HepG2 (cell line): ENCODE results near the gene ZNF213. TPM values are rescaled to one million over a fixed set of nuclear protein-coding genes. Genes with fewer than 3 reads are reported as not detected.

Experiments used
- CREM ChIP-seq, 2 experiments: sonication (generic) in 1 of 2; formaldehyde crosslinking in 1 of 2; IDR thresholded peaks; 2 replicates each; pipeline versions ENCODE4 v1.4.0 to v1.6.1; 2016 to 2020; ENCODE audit warnings: antibody characterized with exemption in 1 of 2, mild to moderate bottlenecking in 1 of 2, missing genetic modification reagents in 1 of 2
- IKZF5 ChIP-seq: IDR thresholded peaks from 2 replicates; pipeline ENCODE4 v1.6.1; 2018; ENCODE audit warnings: missing genetic modification reagents, mild to moderate bottlenecking, missing compliant biosample characterization
- MLX ChIP-seq: IDR thresholded peaks from 2 replicates; pipeline ENCODE4 v1.6.1; 2016
- PRDM15 ChIP-seq: sonication (generic); formaldehyde crosslinking; IDR thresholded peaks from 2 replicates; pipeline ENCODE4 v1.4.0; 2020; ENCODE audit warnings: missing genetic modification reagents
- RBM22 ChIP-seq: fragments of 200-400 bp; formaldehyde crosslinking; optimal IDR thresholded peaks from 2 replicates; pipeline ENCODE3; 2017; ENCODE audit warnings: mild to moderate bottlenecking, low read length, moderate library complexity
- RXRB ChIP-seq: IDR thresholded peaks from 2 replicates; pipeline ENCODE4 v1.6.1; 2016; ENCODE audit warnings: borderline replicate concordance, missing genetic modification reagents, missing compliant biosample characterization
- ZEB1 ChIP-seq: IDR thresholded peaks from 2 replicates; pipeline ENCODE4 v1.6.1; 2012; ENCODE audit warnings: mild to moderate bottlenecking, low read depth, inconsistent platforms; ENCODE audit not compliant: insufficient replicate concordance
- ZFYVE20 ChIP-seq: sonication (generic); formaldehyde crosslinking; IDR thresholded peaks from 2 replicates; pipeline ENCODE4 v1.8.0; 2023; ENCODE audit warnings: low read depth, mild to moderate bottlenecking, moderate library complexity, missing genetic modification reagents, borderline replicate concordance
- ZMYM4 ChIP-seq: sonication (generic); formaldehyde crosslinking; IDR thresholded peaks from 2 replicates; pipeline ENCODE4 v1.8.1; 2023; ENCODE audit warnings: mild to moderate bottlenecking, missing genetic modification reagents
- ZNF143 ChIP-seq: sonication (generic); formaldehyde crosslinking; IDR thresholded peaks from 2 replicates; pipeline ENCODE4 v1.4.0; 2020; ENCODE audit warnings: missing genetic modification reagents
- ZNF232 ChIP-seq: sonication (generic); formaldehyde crosslinking; IDR thresholded peaks from 2 replicates; pipeline ENCODE4 v1.4.0; 2020; ENCODE audit warnings: missing genetic modification reagents, borderline replicate concordance
- ZNF513 ChIP-seq: sonication (generic); formaldehyde crosslinking; conservative IDR thresholded peaks from 2 replicates; pipeline ENCODE4 v1.5.0; 2020; ENCODE audit warnings: missing genetic modification reagents
- ZNF7 ChIP-seq: IDR thresholded peaks from 2 replicates; pipeline ENCODE4 v1.6.1; 2016; ENCODE audit warnings: missing biosample characterization, missing genetic modification reagents
- ZNF770 ChIP-seq: sonication (generic); formaldehyde crosslinking; IDR thresholded peaks from 2 replicates; pipeline ENCODE4 v1.5.0; 2020; ENCODE audit warnings: mild to moderate bottlenecking, missing genetic modification reagents
- polyA plus RNA-seq, 8 experiments: library from polyadenylated mRNA; depleted of rRNA in 3 of 8; stranded (reverse) in 7 of 8; unstranded in 1 of 8; fragments of >200 nt; fragmentation: Illumina TruSeq in 4 of 8; extraction: Trizol in 4 of 8; gene quantifications; 2 replicates each; pipeline versions ENCODE4 v1.2.1 to v1.2.3, GENCODE V29; 2011 to 2016; ENCODE audit warnings: low read depth in 4 of 8, missing spikeins in 1 of 8, mixed read lengths in 1 of 8; ENCODE audit not compliant: insufficient read depth in 1 of 8
- total RNA-seq, 5 experiments: library from RNA; depleted of rRNA; stranded (reverse); fragments of >200 nt; fragmentation: Illumina TruSeq; extraction: Trizol; gene quantifications; 2 replicates each; pipeline ENCODE4 v1.2.3, GENCODE V29; 2016; ENCODE audit warnings: low read depth in 1 of 5

Gene ZNF213
- total and polyA plus RNA-seq, 2 of the 13 experiments (the other 11 are each of a cell fraction or from before 2014, with no cell fraction given) = 0.59 to 0.97 TPM

GRCh38 chr16:3175157-3176093 is 40.6 kb downstream of the ZNF213 start (continued):
- TF ChIP-seq ZMYM4 (CRISPR knock-in tag) = peak; percentile 32; the same call in 1 of the 2 replicates
- TF ChIP-seq ZFYVE20 (CRISPR knock-in tag) = no peak
- 0 out of 2 replicates have a peak, but pooled peaks have one; percentile 49 for TF ChIP-seq PRDM15
- TF ChIP-seq ZNF513 (CRISPR knock-in tag) = 0 out of 2 replicates have a peak, but pooled peaks have one; percentile 46
- TF ChIP-seq ZNF232 = peak; percentile 79; the same call in 1 of the 2 replicates
- TF ChIP-seq CREM (IDR thresholded peaks at IDR 0.05) = 0 out of 2 replicates have a peak, but pooled peaks have one; percentile 42
- TF ChIP-seq CREM (CRISPR knock-in tag; IDR thresholded peaks at IDR 0.05) = no peak
- TF ChIP-seq RXRB (CRISPR knock-in tag) = no peak
- no peak for TF ChIP-seq ZNF7 (CRISPR knock-in tag)
- TF ChIP-seq ZEB1 = peak; percentile 26
- TF ChIP-seq RBM22 = peak; percentile 79
- TF ChIP-seq MLX (CRISPR knock-in tag) = no peak
- peak; percentile 20; the same call in 1 of the 2 replicates for TF ChIP-seq ZNF770 (CRISPR knock-in tag)
- peak; percentile 60; the same call in 1 of the 2 replicates for TF ChIP-seq ZNF143 (CRISPR knock-in tag)
- peak; percentile 62; the same call in 1 of the 2 replicates for TF ChIP-seq IKZF5 (CRISPR knock-in tag)
